AG09309 (cell line): ENCODE measurements around the gene TLL1.

Source experiments
- DNase-seq: peaks from one replicate; pipeline ENCODE4 v3.0.0-alpha.2; 2010; ENCODE audit warnings: low read depth
- H3K4me3 ChIP-seq: 2 replicates; pipeline ENCODE4 v1.5.1; 2011; ENCODE audit warnings: mild to moderate bottlenecking, low read depth, low read length, moderate library complexity; ENCODE audit not compliant: control insufficient read depth
- CTCF ChIP-seq: IDR thresholded peaks from 2 replicates; pipeline ENCODE4 v1.5.1; 2011; ENCODE audit warnings: mild to moderate bottlenecking, low read depth, low read length, inconsistent platforms; ENCODE audit not compliant: insufficient read depth, control insufficient read depth; ENCODE audit errors: missing control alignments

The TLL1 gene

GRCh38 chr4:165866019-165866650 lies 6.9 kb upstream of the TLL1 start:
- no peak for TF ChIP-seq CTCF
- H3K4me3 ChIP-seq, result no peak overlapping the region
- DNase-seq, result no peak

- no peak for TF ChIP-seq CTCF
- DNase-seq, result no peak
- no peak overlapping the region for H3K4me3 ChIP-seq
These were observed 5.1 kb upstream of the TLL1 start for GRCh38 chr4:165867961-165868360.

- TF ChIP-seq CTCF, result no peak
- no peak for DNase-seq
- peak overlapping the region; percentile 47 for H3K4me3 ChIP-seq
These were observed 448 bp downstream of the TLL1 start for GRCh38 chr4:165873298-165874071.

- no peak for DNase-seq
- peak overlapping the region; percentile 47; the same call in 1 of the 2 replicates for H3K4me3 ChIP-seq
- no peak for TF ChIP-seq CTCF
These were observed 1.2 kb downstream of the TLL1 start for GRCh38 chr4:165874072-165874790.

- no peak for DNase-seq
- no peak for TF ChIP-seq CTCF
- no peak overlapping the region for H3K4me3 ChIP-seq
These were observed 1.8 kb downstream of the TLL1 start for GRCh38 chr4:165874791-165875371.

- TF ChIP-seq CTCF, result no peak
- H3K4me3 ChIP-seq, result no peak overlapping the region
- DNase-seq, result no peak
These were observed 2.4 kb downstream of the TLL1 start for GRCh38 chr4:165875446-165875845.
